ENCODE data around the gene SLC36A3. TPM values are rescaled to one million over a fixed set of nuclear protein-coding genes. Genes with fewer than 3 reads are reported as not detected.

SLC36A3 gene
- total and polyA plus RNA-seq, 2 of the 8 experiments (the other 6 are each of a cell fraction or from before 2014, with no cell fraction given): not detected

- Histone ChIP-seq H4K20me1 (replicated peaks in 1 of 2; ENCODE audit: control insufficient read depth in 1 of 2, insufficient read depth in 2 of 2, low read length in 2 of 2) (no peaks in the 10 kb centered on the region), H4K91ac (replicated peaks; ENCODE audit: insufficient read length, low read length) (no peak overlapping the region), H3K23me2 (ENCODE audit: low read depth, low read length) (no peaks in the 10 kb centered on the region), H2BK15ac (ENCODE audit: low read length) (no peak overlapping the region), H3K14ac (ENCODE audit: insufficient read length) (no peak overlapping the region), H3K4me3 (ENCODE audit: extremely low read depth in 1 of 4, insufficient read depth in 2 of 4, low read depth in 3 of 4, low read length in 4 of 4) (no peak overlapping the region), H3K27me3 (replicated peaks in 1 of 4; ENCODE audit: control insufficient read depth in 3 of 4, extremely low read depth in 1 of 4, insufficient read depth in 3 of 4, low read length in 3 of 4) (no peaks in the 10 kb centered on the region), H3K4ac (replicated peaks; ENCODE audit: insufficient read length, low read depth, low read length) (no peak overlapping the region), H3K4me2 (ENCODE audit: insufficient read depth in 1 of 2, low read depth in 2 of 2, low read length in 2 of 2) (no peak overlapping the region), H3K27ac (ENCODE audit: low read depth, low read length) (no peak overlapping the region), H3K9ac (replicated peaks in 1 of 4; ENCODE audit: extremely low read depth in 1 of 4, low read depth in 3 of 4, low read length in 3 of 4) (no peak overlapping the region), H2BK12ac (ENCODE audit: low read depth, low read length) (no peak overlapping the region), H4K5ac (ENCODE audit: insufficient read length, low read depth, low read length) (no peak overlapping the region), H3K4me1 (replicated peaks in 1 of 4; ENCODE audit: control insufficient read depth in 3 of 4, insufficient read depth in 4 of 4, low read length in 3 of 4) (no peaks in the 10 kb centered on the region), H3K23ac (ENCODE audit: insufficient read length) (no peak overlapping the region), H3K79me1 (ENCODE audit: low read depth, low read length) (no peaks in the 10 kb centered on the region), H4K8ac (ENCODE audit: extremely low read depth, insufficient read depth, low read length) (no peak overlapping the region), H3K56ac (replicated peaks; ENCODE audit: insufficient read length, low read depth, low read length) (no peak overlapping the region), H3K9me3 (ENCODE audit: insufficient read depth in 2 of 2, low read depth in 1 of 2, low read length in 1 of 2) (no peaks in the 10 kb centered on the region), H2AFZ (ENCODE audit: low read length) (no peak overlapping the region), H2BK120ac (replicated peaks; ENCODE audit: low read depth, low read length) (no peak overlapping the region), H2AK5ac (ENCODE audit: low read depth, low read length) (no peak overlapping the region), H2BK5ac (ENCODE audit: low read depth, low read length) (no peak overlapping the region), H3K79me2 (ENCODE audit: control insufficient read depth in 1 of 2, insufficient read depth in 2 of 2, low read length in 2 of 2) (no peaks in the 10 kb centered on the region), H3K36me3 (ENCODE audit: control insufficient read depth in 2 of 4, insufficient read depth in 4 of 4, low read length in 3 of 4) (no peaks in the 10 kb centered on the region), H2BK20ac (ENCODE audit: low read length) (no peak overlapping the region), H3K18ac (ENCODE audit: extremely low read depth, low read length) (no peak overlapping the region)
- DNase-seq (ENCODE audit: low read depth in 1 of 2, low spot score in 2 of 2) (no peak), FAIRE-seq (no peak)
- ChIA-PET CTCF (ENCODE audit: partially characterized antibody) (interaction anchor here (0.6 to 1.6 kb wide), 10 partner anchors 15 to 796 kb away, joined by 3 to 8 read pairs (median 4); partner anchors contain the start of gene CCDC69), POLR2A (ENCODE audit: partially characterized antibody) (no interaction called here)
- 74% methylated on average over 2 of the region's 2 CpGs; no CpG with 5 or more reads in 1 of the 2 experiments for WGBS, 2 experiments (ENCODE audit: extremely low coverage in 1 of 2, insufficient coverage in 1 of 2, insufficient read length in 1 of 2, insufficient replicate concordance in 2 of 2, low coverage in 1 of 2, low lambda C conversion rate in 2 of 2, missing lambda C conversion rate in 1 of 2)
- no peak for TF ChIP-seq CREB1 (IDR thresholded peaks at IDR 0.05)
Measured at GRCh38 chr5:151313357-151313756, 9.8 kb upstream of the SLC36A3 start.

Data from H1 (cell line).